D721Med (cell line): Measurements from ENCODE around the gene SYNJ2.

Experiments used
- DNase-seq: peaks from one replicate; pipeline ENCODE4 v3.0.0; 2011; ENCODE audit warnings: low spot score; ENCODE audit not compliant: insufficient read length
- FAIRE-seq: peaks from 2 replicates; lab custom pipeline; 2011; peaks lifted over from hg19 to GRCh38; lab: Jason Lieb, UNC
- CTCF ChIP-seq: IDR thresholded peaks from 2 replicates; pipeline ENCODE4 v1.5.1; 2012; ENCODE audit warnings: mild to moderate bottlenecking, control low read depth; ENCODE audit not compliant: insufficient read depth; ENCODE audit errors: missing control alignments

The SYNJ2 gene

GRCh38 chr6:157996201-157996712 is 14.6 kb downstream of the SYNJ2 start:
- DNase-seq (no peak), FAIRE-seq (no peak)
- no peak for TF ChIP-seq CTCF

GRCh38 chr6:157996918-157997702 is 15.4 kb downstream of the SYNJ2 start:
- DNase-seq (no peak), FAIRE-seq (no peak)
- no peak for TF ChIP-seq CTCF

- no peak for FAIRE-seq
- no peak for TF ChIP-seq CTCF
These were observed 16.4 kb downstream of the SYNJ2 start for GRCh38 chr6:157997893-157998608.

GRCh38 chr6:157998707-157999167 is 17.1 kb downstream of the SYNJ2 start:
- TF ChIP-seq CTCF, result no peak
- FAIRE-seq, result no peak
- no peak for DNase-seq

More at GRCh38 chr6:157997893-157998608, 16.4 kb downstream of the SYNJ2 start:
- no peak for DNase-seq

- FAIRE-seq, result no peak
- no peak for DNase-seq
These were observed 17.7 kb downstream of the SYNJ2 start for GRCh38 chr6:157999168-158000051.

More at GRCh38 chr6:157999168-158000051, 17.7 kb downstream of the SYNJ2 start:
- TF ChIP-seq CTCF, result no peak
